Nucleus accumbens (tissue), 56 donors: ENCODE results near the gene MAGEC3.
A peak's percentile ranks its signal among the peaks of the same experiment; 100 is the strongest.
"Not testable (repeated sequence)": the region's sequence is repeated elsewhere in the genome, so short reads cannot be mapped to it uniquely, and the experiment has no call there.

Experiments used
- DNase-seq, 56 donors: peaks; one replicate each; lab custom pipeline; 2025; lab: John Stamatoyannopoulos, UW

Gene MAGEC3

GRCh38 chrX:141838016-141838415 lies at the start of gene MAGEC3:
TSS of gene MAGEC3 (plus strand) at chrX:141838316. CDS start at chrX:141838316, 0 bp downstream.
- DNase-seq: no peak

- DNase-seq: no peak
These were observed 46.3 kb upstream of the MAGEC3 start for GRCh38 chrX:141791856-141792255.

- DNase-seq: no peak
These were observed 26.7 kb upstream of the MAGEC3 start for GRCh38 chrX:141811438-141811837.

GRCh38 chrX:141814213-141814857 lies 23.8 kb upstream of the MAGEC3 start:
- no peak for DNase-seq

- no peak for DNase-seq
These were observed 22.2 kb upstream of the MAGEC3 start for GRCh38 chrX:141815904-141816303.

- no peak for DNase-seq
These were observed 5.9 kb upstream of the MAGEC3 start for GRCh38 chrX:141832247-141832646.

- no peak for DNase-seq
These were observed 1.7 kb downstream of the MAGEC3 start for GRCh38 chrX:141839856-141840255.

- no peak for DNase-seq
These were observed 19.4 kb downstream of the MAGEC3 start for GRCh38 chrX:141857479-141857878.

- DNase-seq: no peak
These were observed 41.5 kb downstream of the MAGEC3 start for GRCh38 chrX:141879616-141880015.

- DNase-seq: not testable (repeated sequence)
These were observed 50.7 kb downstream of the MAGEC3 start for GRCh38 chrX:141888811-141889210.

GRCh38 chrX:141894733-141895132 lies 56.6 kb downstream of the MAGEC3 start:
- no peak for DNase-seq

GRCh38 chrX:141897690-141898089 lies 59.6 kb downstream of the MAGEC3 start:
- DNase-seq: no peak

GRCh38 chrX:141902366-141902765 lies 64.2 kb downstream of the MAGEC3 start:
- DNase-seq: no peak

GRCh38 chrX:141903400-141904155 lies 65.5 kb downstream of the MAGEC3 start, which contains the start of gene MAGEC1:
TSS of gene MAGEC1 (plus strand) at chrX:141903894. CDS start at chrX:141905073, 1,179 bp downstream.
- no peak for DNase-seq

GRCh38 chrX:141904262-141904661 lies 66.1 kb downstream of the MAGEC3 start:
- DNase-seq: no peak

GRCh38 chrX:141917801-141918200 lies 79.7 kb downstream of the MAGEC3 start:
- DNase-seq: no peak

- no peak for DNase-seq
These were observed 86.2 kb downstream of the MAGEC3 start for GRCh38 chrX:141924293-141924692.

- no peak for DNase-seq
These were observed 90.3 kb downstream of the MAGEC3 start for GRCh38 chrX:141928432-141928831.

- no peak for DNase-seq
These were observed 96.0 kb downstream of the MAGEC3 start for GRCh38 chrX:141934059-141934641.

GRCh38 chrX:141935645-141936044 lies 97.5 kb downstream of the MAGEC3 start:
- no peak for DNase-seq

- DNase-seq: peak in 1 of 56 donors; percentile 0
These were observed 98.0 kb downstream of the MAGEC3 start for GRCh38 chrX:141936080-141936479.

- DNase-seq: no peak
These were observed 103.1 kb downstream of the MAGEC3 start for GRCh38 chrX:141941234-141941633.
